SU-DHL-6 (cell line): Measurements from ENCODE around the gene METRN.
A peak's percentile ranks its signal among the peaks of the same experiment; 100 is the strongest.

Experiments
- H2AFZ ChIP-seq: fragments of 200-600 bp; sonication (generic); 2 replicates; pipeline ENCODE4 v1.6.1; 2014; ENCODE audit warnings: low read depth, mild to moderate bottlenecking, moderate library complexity, mixed read lengths, antibody characterized with exemption, low read length; ENCODE audit not compliant: severe bottlenecking
- H3F3A ChIP-seq: fragments of 200-600 bp; shearing (Covaris generic); 2 replicates; pipeline ENCODE4 v1.6.0; 2016; ENCODE audit warnings: antibody characterized with exemption, mild to moderate bottlenecking; ENCODE audit not compliant: insufficient read depth
- H3K27ac ChIP-seq: fragments of 200-600 bp; sonication (generic); 2 replicates; pipeline ENCODE4 v1.5.1; 2016; ENCODE audit warnings: low read depth, mild to moderate bottlenecking, low read length, moderate library complexity, mixed read lengths
- H3K27me3 ChIP-seq: fragments of 200-600 bp; sonication (generic), shearing (Covaris generic); 2 replicates; pipeline ENCODE4 v1.6.0; 2014; ENCODE audit warnings: mild to moderate bottlenecking, low read length
- H3K36me3 ChIP-seq: fragments of 200-600 bp; sonication (generic); 2 replicates; pipeline ENCODE4 v1.6.1; 2014; ENCODE audit warnings: mild to moderate bottlenecking, low read length, mixed read lengths
- H3K4me2 ChIP-seq: fragments of 300-600, 200-600 bp; shearing (Covaris generic), sonication (generic); 2 replicates; pipeline ENCODE4 v1.6.0; 2014; ENCODE audit warnings: low read length, low read depth, mild to moderate bottlenecking; ENCODE audit not compliant: poor library complexity, severe bottlenecking
- H3K4me3 ChIP-seq: fragments of 200-600 bp; sonication (generic); 2 replicates; pipeline ENCODE4 v1.5.1; 2014; ENCODE audit warnings: antibody characterized with exemption, low read length, mild to moderate bottlenecking, mixed read lengths; ENCODE audit not compliant: insufficient read depth, poor library complexity, severe bottlenecking
- H3K79me2 ChIP-seq: fragments of 200-600 bp; sonication (generic); 2 replicates; pipeline ENCODE4 v1.6.1; 2014; ENCODE audit warnings: mild to moderate bottlenecking, low read length, moderate library complexity; ENCODE audit not compliant: insufficient read depth
- H3K9ac ChIP-seq: fragments of 200-600 bp; sonication (generic); 2 replicates; pipeline ENCODE4 v1.7.0; 2014; ENCODE audit warnings: mild to moderate bottlenecking, low read length
- H3K9me2 ChIP-seq: fragments of 200-600 bp; sonication (generic); replicated peaks from 2 replicates; pipeline ENCODE4 v1.6.1; 2014; ENCODE audit warnings: low read length; ENCODE audit not compliant: insufficient read depth
- H3K9me3 ChIP-seq: fragments of 200-600 bp; sonication (generic); 2 replicates; pipeline ENCODE4 v1.6.1; 2014; ENCODE audit warnings: low read length, mixed read lengths; ENCODE audit not compliant: insufficient read depth
- H4K20me1 ChIP-seq: fragments of 200-600 bp; sonication (generic); 2 replicates; pipeline ENCODE4 v1.6.1; 2014; ENCODE audit warnings: low read depth, mild to moderate bottlenecking, antibody characterized with exemption, low read length, moderate library complexity, mixed read lengths
- CTCF ChIP-seq: fragments of 200-600 bp; sonication (generic); IDR thresholded peaks from one replicate; pipeline ENCODE4 v1.5.1; 2017; ENCODE audit warnings: antibody characterized with exemption, mild to moderate bottlenecking, low read length, moderate library complexity; ENCODE audit not compliant: insufficient read depth, poor library complexity, severe bottlenecking
- EZH2phosphoT487 ChIP-seq: fragments of 200-600 bp; sonication (generic), shearing (Covaris generic); conservative IDR thresholded peaks from 2 replicates; pipeline ENCODE4 v1.6.1; 2018; ENCODE audit warnings: mild to moderate bottlenecking, antibody characterized with exemption, low read length, moderate library complexity, mixed read lengths

The METRN gene

GRCh38 chr16:724188-725040, 9.5 kb downstream of the METRN start:
- TF ChIP-seq CTCF, result no peak
- TF ChIP-seq EZH2phosphoT487, result no peak
- H4K20me1 ChIP-seq, result no peaks in the 10 kb centered on the region; the same call in 1 of the 2 replicates
- H3K9ac ChIP-seq, result no peak overlapping the region
- no peak overlapping the region for H2AFZ ChIP-seq
- no peaks in the 10 kb centered on the region for H3K9me3 ChIP-seq
- H3K9me2 ChIP-seq, result no peaks in the 10 kb centered on the region
- H3K4me3 ChIP-seq, result no peak overlapping the region
- H3K27ac ChIP-seq, result peak overlapping the region; percentile 39
- peaks cover 18% of the 10 kb centered on the region for H3F3A ChIP-seq
- H3K27me3 ChIP-seq, result no peaks in the 10 kb centered on the region
- no peaks in the 10 kb centered on the region for H3K79me2 ChIP-seq
- no peaks in the 10 kb centered on the region for H3K36me3 ChIP-seq
- H3K4me2 ChIP-seq, result no peak overlapping the region

GRCh38 chr16:725041-725376, 10.1 kb downstream of the METRN start:
- H3K36me3 ChIP-seq, result no peaks in the 10 kb centered on the region
- H3K9me3 ChIP-seq, result no peaks in the 10 kb centered on the region
- no peaks in the 10 kb centered on the region for H3K79me2 ChIP-seq
- TF ChIP-seq CTCF (no peak), EZH2phosphoT487 (no peak)
- no peaks in the 10 kb centered on the region for H3K27me3 ChIP-seq
- H3K9ac ChIP-seq, result no peak overlapping the region
- peaks cover 23% of the 10 kb centered on the region for H3F3A ChIP-seq
- no peak overlapping the region for H3K4me2 ChIP-seq
- H2AFZ ChIP-seq, result no peak overlapping the region
- H3K9me2 ChIP-seq, result no peaks in the 10 kb centered on the region
- H4K20me1 ChIP-seq, result no peaks in the 10 kb centered on the region; the same call in 1 of the 2 replicates
- H3K4me3 ChIP-seq, result no peak overlapping the region
- peak overlapping the region; percentile 39 for H3K27ac ChIP-seq

GRCh38 chr16:725463-726187, 10.7 kb downstream of the METRN start:
- no peaks in the 10 kb centered on the region for H3K9me3 ChIP-seq
- no peaks in the 10 kb centered on the region for H3K79me2 ChIP-seq
- no peaks in the 10 kb centered on the region for H3K36me3 ChIP-seq
- H3K9ac ChIP-seq, result no peak overlapping the region
- H3F3A ChIP-seq, result peaks cover 20% of the 10 kb centered on the region
- no peaks in the 10 kb centered on the region for H3K27me3 ChIP-seq
- no peaks in the 10 kb centered on the region; the same call in 1 of the 2 replicates for H4K20me1 ChIP-seq
- no peak for TF ChIP-seq CTCF
- no peak for TF ChIP-seq EZH2phosphoT487
- H3K9me2 ChIP-seq, result no peaks in the 10 kb centered on the region
- H2AFZ ChIP-seq, result no peak overlapping the region
- no peak overlapping the region for H3K4me2 ChIP-seq
- no peak overlapping the region for H3K4me3 ChIP-seq
- peak overlapping the region; percentile 75 for H3K27ac ChIP-seq
